Stimulated activated CD8-positive, alpha-beta memory T cell treated with anti-CD3 and anti-CD28 coated beads, Interleukin-7, amount 100 ng/mL, for 1 hour (primary cell): ENCODE measurements around the gene ATP6V0B.

Source experiments
- DNase-seq, 2 donors: peaks; one replicate each; pipeline ENCODE4 v3.0.0-alpha.2; 2020; ENCODE audit warnings: low read depth in 2 of 2

ATP6V0B gene

GRCh38 chr1:43984855-43985254 lies 10.1 kb downstream of the ATP6V0B start:
- no peak for DNase-seq

DNA sequence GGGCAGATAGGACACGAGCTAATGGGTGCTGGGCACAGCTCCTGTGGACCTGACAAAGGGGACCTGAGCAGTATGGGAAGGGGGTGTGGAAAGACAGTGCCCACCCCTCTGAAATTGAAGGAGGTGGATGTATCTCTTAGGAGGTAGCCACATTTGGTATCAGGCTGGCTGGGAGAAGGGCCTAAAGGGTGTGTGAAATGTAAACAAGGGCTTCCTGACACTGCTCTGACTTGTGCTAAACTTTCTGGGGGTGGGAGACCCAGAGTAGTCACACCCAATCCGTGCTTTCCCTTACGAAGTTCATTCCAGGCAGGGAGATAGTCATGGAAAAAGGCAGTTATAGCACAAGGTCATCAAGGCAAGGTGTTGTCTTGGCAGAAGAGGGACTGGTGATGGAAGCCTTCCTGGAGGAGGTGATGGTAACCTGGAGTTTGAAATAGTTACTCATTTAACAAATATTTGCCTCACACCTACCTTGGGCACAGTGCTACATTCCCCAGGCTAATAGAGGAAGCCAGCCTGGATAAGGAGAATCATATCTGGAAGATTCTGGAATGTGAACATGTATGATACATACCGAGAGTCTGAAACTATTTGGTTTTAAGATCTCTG lies 11.3 kb downstream of the ATP6V0B start:
- DNase-seq = no peak

DNA sequence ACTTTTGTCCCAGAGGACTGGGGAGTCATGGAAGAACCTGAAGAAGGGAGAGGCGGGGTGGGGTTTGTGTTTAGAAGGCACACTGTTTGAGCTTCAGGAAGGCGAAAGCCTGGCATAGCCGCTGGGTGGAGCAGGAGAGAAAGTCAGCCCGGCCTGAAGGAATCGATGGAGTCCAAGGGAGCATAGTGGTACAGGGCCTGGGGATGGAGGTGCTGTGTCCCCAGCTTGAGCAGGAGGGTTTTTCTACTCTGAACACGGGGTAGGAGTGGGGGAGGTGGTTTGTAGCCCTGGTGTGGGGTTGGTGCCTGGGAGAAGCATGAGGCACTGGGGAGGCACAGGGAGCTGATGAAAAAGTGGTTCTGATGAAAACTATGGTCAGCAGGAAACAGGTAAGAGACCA lies 12.0 kb downstream of the ATP6V0B start:
- DNase-seq = no peak

DNA sequence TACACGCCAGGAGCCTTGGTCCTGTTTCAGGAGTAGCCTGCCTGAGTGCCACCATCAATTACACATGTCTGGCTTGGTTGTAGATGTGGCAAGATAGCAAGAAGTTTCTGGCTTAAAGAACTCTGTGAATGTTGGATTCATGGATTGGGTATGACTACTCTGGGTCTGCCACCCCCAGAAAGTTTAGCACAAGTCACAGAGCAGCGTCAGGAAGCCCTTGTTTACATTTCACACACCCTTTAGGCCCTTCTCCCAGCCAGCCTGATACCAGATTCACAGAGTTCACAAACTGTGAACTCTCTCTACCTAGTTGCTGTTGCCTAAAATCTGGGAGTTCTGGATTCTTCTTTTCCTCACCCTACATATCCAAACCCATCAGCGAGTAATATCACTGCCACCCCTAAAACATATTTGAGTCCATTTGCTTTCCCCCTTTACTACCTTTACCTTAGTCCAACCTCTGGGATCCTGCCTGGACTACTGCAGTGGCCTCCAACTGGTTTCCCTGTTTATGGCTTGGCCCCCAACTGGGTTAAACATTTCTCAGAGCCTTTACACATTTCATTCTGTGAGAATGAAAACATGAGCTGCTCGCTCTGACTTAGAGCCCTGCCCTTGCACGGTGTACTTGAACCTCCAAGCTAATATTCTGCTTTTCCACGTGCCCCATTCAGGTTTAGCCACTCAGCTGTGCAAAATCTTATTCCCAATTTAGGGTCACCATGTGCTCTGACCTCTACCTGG lies 12.6 kb downstream of the ATP6V0B start:
- DNase-seq = no peak

GRCh38 chr1:43990271-43991199 lies 15.8 kb downstream of the ATP6V0B start:
- DNase-seq = no peak

DNA sequence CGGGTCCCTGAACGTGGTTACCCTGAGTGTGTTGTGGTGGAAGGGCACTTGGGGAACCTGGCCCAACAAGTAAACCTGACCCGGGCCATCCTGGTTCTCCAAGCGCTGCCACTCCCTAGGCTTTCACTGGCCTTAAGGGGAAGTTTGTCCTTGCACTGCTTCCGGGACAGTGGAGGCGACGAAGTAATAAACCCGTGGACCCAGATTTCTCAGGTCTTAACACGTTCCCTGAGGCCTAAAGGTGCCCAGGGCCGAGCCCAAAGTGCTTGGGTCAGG lies 16.4 kb downstream of the ATP6V0B start:
- DNase-seq = no peak

GRCh38 chr1:43991476-43992231 lies 16.9 kb downstream of the ATP6V0B start, which contains the start of gene CCDC24:
TSS of gene CCDC24 (plus strand) at chr1:43991599. CDS start at chr1:43991879, 280 bp downstream.
- DNase-seq = peak; percentile 54 to 56

- no peak for DNase-seq
These were observed 17.7 kb downstream of the ATP6V0B start for GRCh38 chr1:43992232-43992995.

- no peak for DNase-seq
These were observed 18.6 kb downstream of the ATP6V0B start for GRCh38 chr1:43993206-43993914.

DNA sequence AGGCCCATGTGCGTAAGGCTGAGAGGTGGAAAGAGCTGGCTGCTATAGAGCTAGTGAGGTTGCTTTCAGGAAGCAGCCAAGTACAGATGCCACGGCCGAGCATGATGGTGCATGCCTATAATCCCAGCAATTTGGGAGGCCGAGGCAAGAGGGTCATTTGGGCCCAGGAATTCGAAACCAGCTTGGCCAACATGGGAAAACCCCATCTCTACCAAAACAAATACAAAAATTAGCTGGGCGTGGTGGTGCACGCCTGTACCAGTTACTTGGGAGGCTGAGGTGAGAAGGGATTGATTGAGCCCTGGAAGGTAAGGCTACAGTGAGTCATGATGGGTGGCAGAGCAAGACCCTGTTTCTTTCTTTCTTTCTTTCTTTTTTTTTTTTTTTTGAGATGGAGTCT lies 19.3 kb downstream of the ATP6V0B start:
- DNase-seq = no peak

GRCh38 chr1:43994794-43995790 lies 20.3 kb downstream of the ATP6V0B start:
- DNase-seq = no peak

- DNase-seq = no peak
These were observed 21.4 kb downstream of the ATP6V0B start for GRCh38 chr1:43995984-43996732.

- no peak for DNase-seq
These were observed 22.0 kb downstream of the ATP6V0B start for GRCh38 chr1:43996733-43997115.

GRCh38 chr1:43997295-43997999 lies 22.7 kb downstream of the ATP6V0B start:
- no peak for DNase-seq

- DNase-seq = no peak
These were observed 23.2 kb downstream of the ATP6V0B start for GRCh38 chr1:43998000-43998378.

DNA sequence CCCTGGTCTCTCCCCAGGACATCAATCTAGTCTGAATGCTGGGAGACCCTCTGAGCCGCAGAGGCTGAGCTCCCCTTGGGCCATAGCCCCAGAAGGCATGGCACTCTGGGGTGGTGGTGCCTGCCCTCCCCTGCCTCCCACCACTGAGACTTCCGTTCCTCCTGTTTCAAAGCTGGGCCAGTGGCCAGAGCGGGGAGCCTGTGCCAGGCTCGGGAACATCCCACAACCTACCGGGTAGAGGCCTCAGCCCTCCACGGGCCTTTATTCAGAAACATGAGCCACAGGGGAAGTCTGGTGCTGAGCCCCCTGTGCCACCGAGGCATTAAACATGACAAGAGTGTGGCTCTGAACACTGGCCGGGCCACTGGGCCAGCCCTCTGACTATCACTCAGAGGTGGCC lies 24.7 kb downstream of the ATP6V0B start:
- DNase-seq = no peak

DNA sequence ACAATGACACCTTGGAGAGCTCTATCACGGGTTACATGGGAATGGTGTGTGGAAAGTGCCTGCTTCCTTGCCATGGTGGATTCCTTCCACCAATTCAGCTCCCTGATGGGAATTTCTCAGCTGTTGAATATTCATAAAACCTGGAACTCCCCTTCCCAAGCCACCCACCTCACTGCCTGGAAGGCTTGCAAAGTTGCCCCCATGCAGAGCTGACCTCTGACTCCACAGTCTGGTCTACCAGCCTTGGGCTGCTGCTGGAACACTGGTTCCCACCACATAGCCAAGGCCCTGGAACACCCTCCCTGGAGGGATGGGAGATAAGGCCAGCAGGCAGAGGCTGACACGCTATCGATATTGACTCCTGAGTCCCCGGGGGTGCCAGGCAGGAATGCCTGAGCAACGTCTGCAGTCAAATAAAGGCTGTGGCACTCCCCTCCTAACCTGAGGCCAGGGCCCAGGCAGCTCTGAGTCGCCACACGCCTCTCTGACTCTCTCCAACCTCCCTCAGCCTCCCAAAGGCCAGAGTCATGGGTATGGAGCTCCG lies 25.4 kb downstream of the ATP6V0B start:
- DNase-seq = no peak

DNA sequence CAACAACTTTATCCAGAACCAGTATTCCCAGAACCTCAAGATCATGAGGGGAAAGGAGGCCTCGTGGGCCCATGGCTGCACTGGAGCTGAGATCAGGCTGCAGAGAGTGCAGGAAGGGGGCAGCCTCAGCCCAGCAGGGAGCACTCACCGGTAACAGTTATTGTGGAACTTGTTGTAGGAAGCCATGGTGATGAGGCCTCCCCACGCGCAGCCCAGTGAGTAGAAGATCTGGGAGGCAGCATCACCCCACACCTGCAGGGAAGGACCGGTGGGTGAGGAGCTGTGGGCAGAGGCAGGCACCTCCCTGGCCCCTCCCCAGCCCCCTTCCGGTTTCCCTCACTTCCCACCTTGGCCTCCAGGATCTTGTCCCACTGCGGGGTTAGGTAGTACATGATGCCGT lies 27.4 kb downstream of the ATP6V0B start:
- DNase-seq = no peak
